CD4-positive, alpha-beta T cell treated with Interleukin-15 for 1 hour (primary cell): ENCODE results near the gene ZFPL1.

ENCODE experiments used
- DNase-seq: peaks from one replicate; pipeline ENCODE4 v3.0.0-alpha.2; 2020

ZFPL1 gene

GRCh38 chr11:65060913-65061408 is 23.1 kb upstream of the ZFPL1 start:
- no peak for DNase-seq

GRCh38 chr11:65063532-65063931 is 20.5 kb upstream of the ZFPL1 start:
- no peak for DNase-seq

- no peak for DNase-seq
Observed at GRCh38 chr11:65064847-65065240, 19.2 kb upstream of the ZFPL1 start.

- DNase-seq, result no peak
Observed at GRCh38 chr11:65065851-65066250, 18.2 kb upstream of the ZFPL1 start.

- no peak for DNase-seq
Observed at GRCh38 chr11:65066315-65066714, 17.7 kb upstream of the ZFPL1 start.

- DNase-seq, result no peak
Observed at GRCh38 chr11:65066805-65067291, 17.2 kb upstream of the ZFPL1 start.

GRCh38 chr11:65067446-65067845 is 16.6 kb upstream of the ZFPL1 start:
- no peak for DNase-seq

- DNase-seq, result no peak
Observed at GRCh38 chr11:65069217-65069616, 14.8 kb upstream of the ZFPL1 start.

GRCh38 chr11:65071907-65072630 is 12.0 kb upstream of the ZFPL1 start:
- DNase-seq, result no peak

GRCh38 chr11:65072631-65072966 is 11.4 kb upstream of the ZFPL1 start:
- no peak for DNase-seq

GRCh38 chr11:65077451-65077850 is 6.6 kb upstream of the ZFPL1 start:
- no peak for DNase-seq

- DNase-seq, result peak; percentile 68
Observed at GRCh38 chr11:65078151-65078550, 5.9 kb upstream of the ZFPL1 start.

- no peak for DNase-seq
Observed at GRCh38 chr11:65078786-65079342, 5.2 kb upstream of the ZFPL1 start.

GRCh38 chr11:65083134-65083833 is 738 bp upstream of the ZFPL1 start:
- no peak for DNase-seq

- DNase-seq, result no peak
Observed at GRCh38 chr11:65084598-65085375, 765 bp downstream of the ZFPL1 start.

- no peak for DNase-seq
Observed at GRCh38 chr11:65085446-65085845, 1.4 kb downstream of the ZFPL1 start.

- no peak for DNase-seq
Observed at GRCh38 chr11:65086809-65087208, 2.8 kb downstream of the ZFPL1 start.

GRCh38 chr11:65087216-65087615 is 3.2 kb downstream of the ZFPL1 start:
- DNase-seq, result no peak

GRCh38 chr11:65087827-65088226 is 3.8 kb downstream of the ZFPL1 start:
- no peak for DNase-seq

- DNase-seq, result no peak
Observed at GRCh38 chr11:65089621-65090020, 5.6 kb downstream of the ZFPL1 start.

- DNase-seq, result no peak
Observed at GRCh38 chr11:65090628-65091027, 6.6 kb downstream of the ZFPL1 start.

GRCh38 chr11:65095427-65095826 is 11.4 kb downstream of the ZFPL1 start:
- DNase-seq, result no peak
